ENCODE measurements around the gene CHD5. TPM values are rescaled to one million over a fixed set of nuclear protein-coding genes. Genes with fewer than 3 reads are reported as not detected.

Gene CHD5
- total RNA-seq, 4 donors from 2014 or later, result 0.05 TPM; not detected in 3

DNA sequence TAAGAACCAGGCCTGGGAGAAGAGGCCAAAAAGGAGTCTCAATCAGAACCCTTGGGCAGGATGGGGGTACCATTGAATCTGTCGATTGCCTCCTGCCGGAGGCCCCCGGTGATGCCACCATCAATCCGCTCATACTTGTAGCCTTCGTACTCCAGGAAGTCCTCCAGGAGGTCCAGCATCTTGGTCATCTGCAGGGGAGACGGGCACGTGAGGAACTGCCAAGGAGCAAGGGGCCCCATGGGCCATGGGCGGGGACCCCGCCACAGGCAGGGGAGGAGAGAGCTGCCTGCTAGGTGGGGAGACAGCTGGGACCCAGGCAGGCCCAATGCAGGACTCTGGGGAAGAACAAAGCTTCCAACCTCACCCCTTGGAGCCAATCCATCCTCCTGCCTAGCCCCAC lies 48.6 kb downstream of the CHD5 start:
- H3K36me3 ChIP-seq, result no peaks in the 10 kb centered on the region
- H3K4me1 ChIP-seq, result no peaks in the 10 kb centered on the region
- no peak for DNase-seq
- TF ChIP-seq, protein P1, sequence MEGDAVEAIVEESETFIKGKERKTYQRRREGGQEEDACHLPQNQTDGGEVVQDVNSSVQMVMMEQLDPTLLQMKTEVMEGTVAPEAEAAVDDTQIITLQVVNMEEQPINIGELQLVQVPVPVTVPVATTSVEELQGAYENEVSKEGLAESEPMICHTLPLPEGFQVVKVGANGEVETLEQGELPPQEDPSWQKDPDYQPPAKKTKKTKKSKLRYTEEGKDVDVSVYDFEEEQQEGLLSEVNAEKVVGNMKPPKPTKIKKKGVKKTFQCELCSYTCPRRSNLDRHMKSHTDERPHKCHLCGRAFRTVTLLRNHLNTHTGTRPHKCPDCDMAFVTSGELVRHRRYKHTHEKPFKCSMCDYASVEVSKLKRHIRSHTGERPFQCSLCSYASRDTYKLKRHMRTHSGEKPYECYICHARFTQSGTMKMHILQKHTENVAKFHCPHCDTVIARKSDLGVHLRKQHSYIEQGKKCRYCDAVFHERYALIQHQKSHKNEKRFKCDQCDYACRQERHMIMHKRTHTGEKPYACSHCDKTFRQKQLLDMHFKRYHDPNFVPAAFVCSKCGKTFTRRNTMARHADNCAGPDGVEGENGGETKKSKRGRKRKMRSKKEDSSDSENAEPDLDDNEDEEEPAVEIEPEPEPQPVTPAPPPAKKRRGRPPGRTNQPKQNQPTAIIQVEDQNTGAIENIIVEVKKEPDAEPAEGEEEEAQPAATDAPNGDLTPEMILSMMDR (IDR thresholded peaks at IDR 0.05 in 4 of 5, conservative IDR thresholded peaks at IDR 0.05 in 1 of 5), result no peak
- TF ChIP-seq POLR2A (IDR thresholded peaks at IDR 0.05), result no peak
- no peak for ATAC-seq
- H3K4me3 ChIP-seq, result no peak overlapping the region
- H3K27ac ChIP-seq, result no peak overlapping the region
- intact Hi-C loops (cut with DNase I; ENCODE audit: low total_unique reads), result no loop called here
- in situ Hi-C loops (cut with MboI; ENCODE audit: low sequenced_read_pairs in 4 of 4), result no loop called here
- no peaks in the 10 kb centered on the region for H3K27me3 ChIP-seq
- H3K9me3 ChIP-seq, result no peaks in the 10 kb centered on the region

DNA sequence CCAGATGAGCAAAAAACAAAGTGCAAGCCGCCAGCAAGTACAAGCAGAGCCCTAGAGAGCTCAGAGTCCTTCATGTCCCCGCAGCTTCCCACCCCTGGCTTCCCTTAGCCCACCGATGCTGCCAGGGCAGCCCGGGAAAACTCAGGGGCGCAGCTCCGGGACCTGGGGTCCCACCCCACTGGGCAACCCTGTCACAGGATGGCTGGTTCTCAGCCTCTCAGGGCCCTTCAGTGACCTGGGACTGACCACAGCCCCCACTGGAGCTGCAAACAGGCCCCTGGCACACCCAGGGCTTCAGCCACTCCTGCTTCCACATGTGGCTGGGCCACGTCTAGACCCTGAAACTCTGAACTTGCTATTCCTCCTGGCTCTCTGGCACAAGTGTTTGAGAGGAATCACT lies 49.5 kb downstream of the CHD5 start:
- DNase-seq (no peak), ATAC-seq (no peak)
- intact Hi-C loops (cut with DNase I; ENCODE audit: low total_unique reads), result no loop called here

DNA sequence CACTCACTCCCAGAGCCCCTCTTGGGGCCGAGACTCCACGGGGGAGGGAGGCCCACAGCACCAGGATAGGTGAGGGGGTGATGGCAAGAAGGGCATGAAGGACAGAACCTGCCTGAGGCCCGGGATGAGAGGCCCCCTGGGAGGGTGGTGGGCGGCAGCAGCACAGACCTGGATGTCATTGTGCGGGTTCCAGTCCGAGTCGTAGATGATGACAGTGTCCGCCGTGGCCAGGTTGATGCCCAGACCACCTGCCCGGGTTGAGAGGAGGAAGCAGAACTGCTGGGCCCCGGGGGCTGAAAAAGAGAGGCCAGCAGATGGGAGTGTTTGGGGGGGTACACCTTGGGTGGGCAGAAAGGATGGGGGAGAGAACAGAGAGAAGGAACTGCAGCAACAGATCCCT lies 50.1 kb downstream of the CHD5 start:
- Histone ChIP-seq H3K27me3 (peaks cover 0 to 3% (median 0%) of the 10 kb centered on the region in 3 donors), H3K9me3 (no peaks in the 10 kb centered on the region), H3K4me1 (no peaks in the 10 kb centered on the region), H3K36me3 (no peaks in the 10 kb centered on the region), H3K27ac (no peak overlapping the region), H3K4me3 (no peak overlapping the region)
- TF ChIP-seq, protein P1 (IDR thresholded peaks at IDR 0.05 in 4 of 5, conservative IDR thresholded peaks at IDR 0.05 in 1 of 5), result no peak
- TF ChIP-seq POLR2A (IDR thresholded peaks at IDR 0.05), result no peak
- in situ Hi-C loops (cut with MboI; ENCODE audit: low sequenced_read_pairs in 4 of 4) (no loop called here), intact Hi-C loops (cut with DNase I; ENCODE audit: low total_unique reads) (no loop called here)
- no peak for DNase-seq
- ATAC-seq, result no peak

More for the DNA sequence above, 49.5 kb downstream of the CHD5 start:
- H3K36me3 ChIP-seq, result no peaks in the 10 kb centered on the region
- no peaks in the 10 kb centered on the region for H3K9me3 ChIP-seq
- no peak overlapping the region for H3K4me3 ChIP-seq
- H3K27ac ChIP-seq, result no peak overlapping the region
- in situ Hi-C loops (cut with MboI; ENCODE audit: low sequenced_read_pairs in 4 of 4), result no loop called here
- TF ChIP-seq, protein P1 (IDR thresholded peaks at IDR 0.05 in 4 of 5, conservative IDR thresholded peaks at IDR 0.05 in 1 of 5), result no peak
- no peak for TF ChIP-seq POLR2A (IDR thresholded peaks at IDR 0.05)
- no peaks in the 10 kb centered on the region for H3K27me3 ChIP-seq
- no peaks in the 10 kb centered on the region for H3K4me1 ChIP-seq

DNA sequence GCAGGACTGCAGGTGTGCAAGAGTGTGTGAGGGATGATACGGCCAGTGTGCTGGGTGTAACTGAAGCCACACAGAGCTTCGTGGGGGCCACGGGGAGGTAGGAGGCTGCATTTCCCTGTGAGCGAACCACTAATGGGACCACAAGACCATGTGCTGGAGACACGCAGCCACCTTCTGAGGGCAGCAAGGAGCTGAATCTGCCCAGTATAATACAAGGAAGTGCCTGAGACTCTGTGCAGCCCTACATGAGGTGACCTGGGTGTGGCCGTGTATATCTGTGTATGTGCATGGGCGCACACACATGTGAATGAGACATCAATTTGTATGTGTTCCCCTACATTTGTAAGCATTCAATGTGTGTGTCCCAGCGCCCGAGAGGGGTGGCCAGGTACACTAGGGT lies 50.8 kb downstream of the CHD5 start:
- Histone ChIP-seq H3K27ac (no peak overlapping the region), H3K9me3 (no peaks in the 10 kb centered on the region), H3K4me3 (no peak overlapping the region), H3K4me1 (no peaks in the 10 kb centered on the region), H3K36me3 (no peaks in the 10 kb centered on the region), H3K27me3 (peaks cover 0 to 6% (median 0%) of the 10 kb centered on the region in 3 donors)
- in situ Hi-C loops (cut with MboI; ENCODE audit: low sequenced_read_pairs in 4 of 4) (no loop called here), intact Hi-C loops (cut with DNase I; ENCODE audit: low total_unique reads) (no loop called here)
- no peak for TF ChIP-seq POLR2A (IDR thresholded peaks at IDR 0.05)
- TF ChIP-seq, protein P1 (IDR thresholded peaks at IDR 0.05 in 4 of 5, conservative IDR thresholded peaks at IDR 0.05 in 1 of 5), result no peak
- ATAC-seq (no peak), DNase-seq (no peak)

Measured in gastrocnemius medialis (tissue), 4 donors.